ENCODE measurements around the gene SPATS2L.
A peak's percentile ranks its signal among the peaks of the same experiment; 100 is the strongest.

SPATS2L gene

DNA sequence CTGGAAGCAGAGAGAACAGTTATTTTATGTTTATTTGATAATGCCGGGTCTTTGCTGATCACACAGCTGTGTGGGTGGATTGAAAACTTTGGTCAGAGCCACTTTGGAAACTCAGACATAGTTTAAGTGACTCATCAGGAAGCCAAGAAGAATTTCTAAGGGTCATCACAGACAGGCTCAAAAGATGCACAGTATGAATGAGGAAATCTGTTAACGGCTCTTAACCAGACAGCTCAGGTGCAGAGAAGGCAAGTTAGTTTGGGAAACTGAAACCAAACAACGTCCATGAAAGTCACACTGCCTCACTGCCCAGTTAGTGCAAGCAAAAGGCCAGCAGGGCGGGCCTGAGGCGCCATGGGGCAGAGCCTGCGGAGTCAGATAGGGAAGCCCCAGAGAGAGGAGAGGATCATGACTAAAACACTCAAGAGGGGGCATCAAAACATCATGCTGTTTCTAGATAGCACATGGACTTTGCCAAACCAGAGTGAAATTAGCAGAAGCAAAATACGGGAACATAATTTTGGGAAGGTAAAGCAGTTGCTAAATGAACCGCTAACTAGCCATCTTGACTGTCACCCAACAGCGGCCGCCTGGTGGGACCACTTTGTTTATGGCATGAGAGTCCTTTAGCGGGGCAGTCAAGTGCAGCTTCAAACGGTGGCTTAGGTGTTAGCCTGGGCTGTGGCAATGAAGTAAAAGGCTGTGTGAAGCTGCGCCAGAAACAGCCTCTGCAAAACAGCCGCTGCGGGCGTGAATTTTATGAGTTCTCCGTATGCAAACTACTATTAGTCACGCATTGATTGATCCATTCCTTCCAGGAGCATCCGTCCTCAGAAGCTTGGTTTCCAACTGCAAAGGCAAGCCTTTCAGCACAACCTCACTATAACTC, 102.2 kb downstream of the SPATS2L start:
- peak; percentile 20 for DNase-seq (ENCODE audit: low read depth, low spot score)

DNA sequence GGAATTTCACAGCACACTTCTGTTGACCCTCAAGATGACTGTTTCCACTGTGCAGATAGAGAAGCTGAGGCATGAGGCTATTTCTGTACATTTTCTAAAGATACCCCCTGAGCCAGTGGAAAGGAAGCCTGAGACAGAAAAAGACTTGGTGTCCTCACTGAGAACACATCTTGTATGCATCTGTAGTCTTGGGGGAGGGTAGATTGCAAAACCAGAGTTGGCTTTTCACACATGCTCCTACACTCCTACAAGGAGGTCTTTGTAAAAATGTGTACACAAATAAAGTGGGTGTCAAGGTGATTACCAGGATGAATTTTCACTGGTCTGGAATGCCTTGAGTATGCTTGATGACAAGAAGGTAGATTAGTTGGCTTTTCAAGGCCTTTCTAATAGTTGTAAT, 105.3 kb downstream of the SPATS2L start:
- no peak for DNase-seq (ENCODE audit: low read depth, low spot score)

DNA sequence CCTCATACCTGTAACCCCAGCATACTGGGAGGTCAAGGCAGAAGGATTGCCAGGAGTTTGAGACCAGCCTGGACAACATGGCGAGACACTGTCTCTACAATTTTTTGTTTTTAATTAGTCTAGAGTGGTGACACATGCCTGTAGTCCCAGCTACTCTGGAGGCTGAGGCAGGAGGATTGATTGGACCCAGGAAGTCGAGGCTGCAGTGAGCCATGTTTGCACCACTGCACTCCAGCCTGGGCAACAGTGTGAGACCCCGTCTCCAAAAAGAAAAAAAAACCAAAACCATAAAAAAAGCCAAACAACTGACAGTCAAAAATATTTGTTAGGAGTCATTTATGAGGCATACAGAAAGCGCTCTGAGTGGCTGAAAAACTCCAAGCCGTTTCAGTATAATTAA, 107.9 kb downstream of the SPATS2L start:
- DNase-seq (ENCODE audit: low read depth, low spot score) = no peak

DNA sequence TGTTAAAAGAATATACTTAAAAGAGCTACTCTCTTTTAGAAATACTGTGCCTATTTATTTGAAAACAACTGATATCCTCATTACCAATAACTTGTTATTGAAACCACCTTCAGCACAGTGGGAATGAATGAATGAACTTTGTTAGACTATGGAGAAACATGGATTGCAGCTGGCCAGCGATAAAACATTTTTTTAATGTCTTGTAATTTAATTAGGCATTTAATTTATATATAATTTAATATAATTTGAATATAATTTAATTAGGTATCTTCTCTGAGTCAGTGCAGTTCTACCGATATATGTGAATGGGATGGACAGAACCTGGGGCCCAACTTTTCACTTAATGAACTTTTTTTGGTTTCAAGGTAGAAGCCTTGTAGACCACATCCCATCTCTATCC, 109.0 kb downstream of the SPATS2L start:
- no peak for DNase-seq (ENCODE audit: low read depth, low spot score)

DNA sequence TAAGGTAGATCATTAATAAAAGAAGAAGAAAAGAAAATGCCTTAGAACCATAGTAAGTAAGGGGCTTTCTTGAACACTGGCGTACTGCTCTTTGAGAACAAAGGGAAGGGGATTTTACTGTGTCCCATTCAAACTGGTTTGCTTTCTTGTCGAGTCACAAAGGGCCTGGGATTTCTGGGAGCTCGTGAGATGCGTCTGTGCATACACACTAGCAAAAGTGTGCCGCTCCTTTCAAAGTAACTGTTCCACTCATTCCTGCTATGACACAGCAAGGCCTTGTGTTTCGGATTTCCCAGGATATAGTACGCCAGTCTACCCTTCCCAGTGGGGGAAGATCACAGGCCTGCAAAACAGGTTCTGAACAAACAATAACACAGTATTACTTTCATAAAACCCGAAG, 110.4 kb downstream of the SPATS2L start:
- DNase-seq (ENCODE audit: low read depth, low spot score) = peak; percentile 22

DNA sequence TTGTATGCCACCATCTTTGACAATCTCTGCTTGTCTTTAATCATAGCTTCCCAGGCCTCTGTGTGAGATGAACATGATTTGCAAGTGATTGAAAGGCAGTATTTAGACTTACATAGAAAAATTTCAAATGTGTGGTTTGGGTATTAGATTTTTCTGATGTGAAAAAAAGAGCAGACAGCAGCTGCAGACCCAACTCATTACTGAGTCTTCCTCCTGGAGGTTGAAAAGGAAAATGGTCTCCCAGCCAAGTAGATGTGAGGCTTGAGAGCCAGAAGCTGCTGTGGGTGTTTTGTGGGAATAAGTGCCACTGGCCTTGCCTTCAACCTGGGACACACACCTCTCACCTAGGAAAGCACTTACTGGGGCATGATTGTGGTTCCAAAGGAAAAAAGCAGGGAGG, 110.9 kb downstream of the SPATS2L start:
- peak; percentile 14 for DNase-seq (ENCODE audit: low read depth, low spot score)

DNA sequence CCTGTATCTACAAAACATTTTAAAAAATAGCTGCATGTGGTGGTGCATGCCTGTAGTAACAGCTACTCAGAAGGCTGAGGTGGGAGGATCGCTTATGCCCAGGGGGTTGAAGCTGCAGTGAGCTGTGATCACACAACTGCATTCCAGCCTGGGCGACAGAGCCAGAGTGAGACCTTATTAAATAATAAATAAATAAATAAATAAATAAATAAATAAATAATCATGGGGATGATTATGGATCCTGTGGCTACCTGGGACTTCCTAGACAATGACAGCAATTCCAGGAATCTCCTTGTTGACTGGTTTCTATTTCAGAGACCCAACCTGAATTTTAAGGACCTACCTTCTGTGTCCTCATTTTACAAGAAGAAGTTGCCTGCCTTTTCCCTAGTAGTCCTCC, 111.9 kb downstream of the SPATS2L start:
- DNase-seq (ENCODE audit: low read depth, low spot score) = peak; percentile 20

DNA sequence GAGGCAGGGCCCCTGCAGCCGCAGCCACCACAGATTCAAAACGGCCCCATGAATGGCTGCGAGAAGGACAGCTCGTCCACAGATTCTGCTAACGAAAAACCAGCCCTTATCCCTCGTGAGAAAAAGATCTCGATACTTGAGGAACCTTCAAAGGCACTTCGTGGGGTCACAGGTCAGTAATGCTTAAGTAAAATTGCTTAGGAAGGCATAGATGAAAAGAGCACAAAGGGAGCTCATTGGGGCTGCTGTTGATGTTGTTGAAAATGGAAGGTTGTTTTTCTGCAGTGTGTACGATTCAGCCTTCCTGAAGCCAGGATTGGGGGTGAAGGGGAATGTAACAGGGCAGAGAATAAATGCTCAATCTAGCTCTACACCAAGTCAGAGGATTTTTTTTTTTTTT, 112.8 kb downstream of the SPATS2L start:
- no peak for DNase-seq (ENCODE audit: low read depth, low spot score)

DNA sequence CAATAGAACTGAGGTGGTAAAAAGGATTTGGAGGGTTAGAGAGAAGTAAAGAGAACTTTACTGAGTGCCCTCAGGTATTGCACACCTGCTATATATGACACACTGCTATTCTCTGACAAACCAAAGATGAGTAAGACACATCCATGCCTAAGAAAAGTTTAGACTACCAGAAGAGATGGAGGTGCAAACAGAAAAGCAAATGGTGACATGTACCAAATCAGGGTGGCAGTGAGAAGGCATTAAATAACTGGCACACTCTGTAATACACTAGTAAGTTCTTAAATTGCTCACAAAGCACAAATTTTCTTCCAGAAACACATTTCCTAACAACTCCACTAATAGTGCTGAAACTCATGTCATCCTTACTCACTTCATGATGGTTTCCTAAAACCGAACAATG, 114.8 kb downstream of the SPATS2L start:
- no peak for DNase-seq (ENCODE audit: low read depth, low spot score)

DNA sequence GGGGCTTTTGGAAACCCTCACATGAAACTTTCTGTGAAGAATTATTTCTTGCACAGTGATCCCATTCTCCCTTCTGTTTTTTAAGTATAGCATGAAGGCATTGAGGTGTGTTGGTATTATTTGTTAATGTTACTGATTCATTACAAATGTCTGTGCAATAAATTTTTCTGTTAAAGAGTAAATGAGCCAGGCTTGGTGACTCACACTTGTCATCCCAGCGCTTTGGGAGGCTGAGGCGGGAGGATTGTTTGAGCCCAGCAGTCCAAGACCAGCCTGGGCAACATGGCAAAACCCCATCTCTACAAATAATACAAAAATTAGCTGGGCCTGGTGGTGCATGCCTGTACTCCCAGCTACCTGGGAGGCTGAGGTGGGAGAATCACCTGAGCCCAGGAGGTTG, 115.6 kb downstream of the SPATS2L start:
- DNase-seq (ENCODE audit: low read depth, low spot score) = no peak

DNA sequence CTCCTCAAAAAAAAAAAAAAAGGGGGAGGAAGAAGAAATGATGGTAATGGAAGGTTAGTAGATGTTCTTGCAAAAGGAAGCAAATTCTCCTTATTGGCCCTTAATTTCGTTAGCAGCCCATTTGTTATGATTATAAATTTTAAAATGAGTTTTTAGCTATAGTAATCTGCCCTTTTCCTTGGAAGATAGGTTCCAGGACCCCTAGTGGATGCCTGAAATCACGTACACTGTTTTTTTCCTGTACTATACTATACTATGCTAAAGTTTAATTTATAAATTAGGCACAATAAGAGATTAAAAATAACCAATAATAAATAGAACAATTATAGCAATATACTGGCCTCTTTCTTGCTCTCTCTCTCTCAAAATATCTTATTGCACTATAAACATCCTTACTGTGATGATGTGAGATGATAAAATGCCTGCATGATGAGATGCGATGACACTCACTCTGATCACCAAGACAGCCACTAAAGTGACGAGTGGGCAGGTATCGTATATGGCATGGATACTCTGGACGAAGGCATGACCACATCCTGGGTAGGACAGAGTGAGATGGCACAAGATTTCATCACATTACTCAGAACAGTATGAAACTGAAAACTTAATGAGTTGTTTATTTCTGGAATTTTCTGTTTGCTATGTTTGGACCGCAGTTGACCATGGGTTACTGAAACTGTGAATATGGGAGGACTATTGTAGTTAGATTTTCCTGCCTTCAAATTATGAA, 116.2 kb downstream of the SPATS2L start:
- no peak for DNase-seq (ENCODE audit: low read depth, low spot score)

DNA sequence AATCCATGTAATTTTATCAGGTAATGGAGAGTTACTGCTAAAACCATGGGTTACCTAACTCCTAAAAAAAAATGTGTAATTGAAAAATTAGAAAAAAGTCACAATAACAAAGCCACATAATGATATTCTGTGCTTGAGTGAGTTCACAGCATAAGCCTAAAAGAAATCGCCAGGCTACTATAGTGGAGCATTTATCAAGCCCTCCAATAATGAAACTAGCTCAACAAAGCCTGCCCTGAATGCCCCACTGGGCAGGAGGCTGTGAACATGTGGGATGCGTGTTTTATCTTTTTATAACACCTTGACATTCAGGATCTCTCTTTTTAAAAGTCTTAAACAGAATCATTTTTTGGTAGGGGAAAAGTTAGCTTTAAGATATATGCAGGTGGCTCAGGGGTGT, 117.0 kb downstream of the SPATS2L start:
- no peak for DNase-seq (ENCODE audit: low read depth, low spot score)

DNA sequence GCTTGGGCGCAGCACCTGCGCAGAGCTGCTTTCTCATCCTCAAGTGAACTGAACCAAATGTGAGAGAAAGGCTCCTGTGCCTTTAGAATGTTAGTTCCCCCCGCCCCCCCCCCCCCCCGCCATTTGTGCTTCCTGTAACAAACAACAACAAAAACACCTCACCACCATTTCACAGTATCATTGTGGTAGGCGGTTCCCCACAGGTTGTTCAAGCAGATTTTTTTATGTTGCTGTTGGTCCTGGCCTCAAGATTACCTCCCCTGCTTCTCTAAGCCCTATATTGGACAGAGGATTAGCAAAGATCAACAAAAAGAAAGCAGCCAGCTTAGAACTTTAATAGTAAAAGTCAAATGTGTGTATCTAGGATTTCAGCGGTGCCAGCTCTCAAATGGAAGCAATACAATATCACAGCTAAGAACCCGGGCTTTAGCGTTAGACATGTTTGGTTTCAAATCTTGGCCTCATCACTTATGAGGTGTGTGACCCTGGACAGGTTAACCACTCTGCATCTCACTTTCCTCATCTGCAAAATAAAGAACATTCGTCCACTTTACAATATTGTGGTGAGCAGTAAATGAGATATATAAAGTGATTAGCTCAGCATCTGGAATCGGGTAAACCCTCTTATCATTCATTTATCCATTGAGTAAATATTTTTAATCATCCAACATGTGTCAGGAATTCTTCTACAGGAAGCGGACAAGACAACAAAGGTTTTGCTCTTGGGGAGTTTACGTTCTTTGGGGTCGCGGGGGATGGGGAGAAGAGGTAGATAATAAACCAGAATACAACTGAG, 118.7 kb downstream of the SPATS2L start:
- no peak for DNase-seq (ENCODE audit: low read depth, low spot score)

DNA sequence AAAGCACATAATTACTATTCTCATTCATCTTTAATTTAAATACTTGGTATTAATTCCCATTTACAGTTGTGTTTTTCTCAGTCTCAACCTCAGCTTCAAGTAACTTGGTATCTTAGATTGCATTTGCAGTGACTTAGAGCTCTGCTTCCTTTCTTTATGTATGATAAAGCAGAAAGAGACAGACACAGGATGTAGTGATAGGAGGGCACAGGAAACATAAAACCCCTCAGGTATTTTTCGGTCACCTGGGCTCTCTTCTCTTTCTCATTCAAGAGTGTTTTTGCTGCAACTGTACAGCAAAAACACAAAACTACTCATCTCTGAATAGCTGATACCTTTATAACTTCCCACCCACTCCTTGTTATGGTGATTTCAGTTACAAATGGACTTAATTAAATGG, 120.3 kb downstream of the SPATS2L start:
- no peak for DNase-seq (ENCODE audit: low read depth, low spot score)

DNA sequence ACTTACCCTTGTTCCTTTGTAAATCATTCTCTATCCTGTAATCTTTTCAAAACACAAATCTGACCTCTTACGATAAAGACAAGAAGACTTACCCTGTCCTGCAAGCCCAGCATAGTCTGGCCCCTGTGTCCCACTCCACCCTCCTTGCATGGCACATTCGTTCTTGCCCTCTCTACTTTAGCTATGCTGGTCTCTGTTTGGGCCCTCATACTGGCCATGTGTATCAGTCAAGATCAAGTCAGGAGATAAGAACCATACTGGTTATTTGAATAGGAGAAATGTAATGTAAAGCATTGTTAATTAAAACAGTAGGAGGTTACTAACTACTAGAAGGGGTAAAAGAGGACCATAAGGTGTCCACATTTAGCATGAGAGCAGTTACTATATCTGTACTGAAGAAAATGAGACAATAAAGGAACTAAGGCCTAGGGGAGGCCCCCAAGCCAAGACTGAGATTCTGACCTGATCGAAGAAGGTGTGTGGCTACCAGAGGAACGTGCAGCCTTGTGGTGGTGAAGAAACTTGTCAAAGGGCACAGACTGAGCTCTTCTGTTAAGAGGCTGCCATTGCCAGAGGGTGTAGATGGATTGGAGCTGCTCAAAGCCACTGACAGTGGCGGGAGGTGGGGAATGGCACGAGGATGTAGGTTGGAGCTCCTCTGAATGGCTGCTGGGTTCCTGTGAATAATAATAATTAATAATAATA, 122.6 kb downstream of the SPATS2L start:
- DNase-seq (ENCODE audit: low read depth, low spot score) = no peak

DNA sequence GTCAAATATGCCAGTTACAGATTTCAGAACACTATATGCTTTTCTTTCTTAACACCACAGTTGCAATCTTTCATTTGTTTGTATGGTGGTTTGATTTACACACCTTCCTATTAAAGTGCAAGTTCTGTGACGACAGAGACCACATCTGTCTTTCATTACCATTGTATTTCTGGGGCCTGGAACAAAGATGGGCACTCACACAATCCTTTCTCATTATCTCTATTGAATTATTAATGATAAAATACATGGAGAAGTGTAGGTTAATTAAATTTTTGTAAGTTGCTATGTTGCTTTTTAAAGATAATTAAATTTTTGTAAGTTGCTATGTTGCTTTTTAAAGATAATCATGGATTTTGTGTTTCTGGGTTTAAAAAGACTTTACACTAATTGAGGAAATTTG, 123.5 kb downstream of the SPATS2L start:
- no peak for DNase-seq (ENCODE audit: low read depth, low spot score)

DNA sequence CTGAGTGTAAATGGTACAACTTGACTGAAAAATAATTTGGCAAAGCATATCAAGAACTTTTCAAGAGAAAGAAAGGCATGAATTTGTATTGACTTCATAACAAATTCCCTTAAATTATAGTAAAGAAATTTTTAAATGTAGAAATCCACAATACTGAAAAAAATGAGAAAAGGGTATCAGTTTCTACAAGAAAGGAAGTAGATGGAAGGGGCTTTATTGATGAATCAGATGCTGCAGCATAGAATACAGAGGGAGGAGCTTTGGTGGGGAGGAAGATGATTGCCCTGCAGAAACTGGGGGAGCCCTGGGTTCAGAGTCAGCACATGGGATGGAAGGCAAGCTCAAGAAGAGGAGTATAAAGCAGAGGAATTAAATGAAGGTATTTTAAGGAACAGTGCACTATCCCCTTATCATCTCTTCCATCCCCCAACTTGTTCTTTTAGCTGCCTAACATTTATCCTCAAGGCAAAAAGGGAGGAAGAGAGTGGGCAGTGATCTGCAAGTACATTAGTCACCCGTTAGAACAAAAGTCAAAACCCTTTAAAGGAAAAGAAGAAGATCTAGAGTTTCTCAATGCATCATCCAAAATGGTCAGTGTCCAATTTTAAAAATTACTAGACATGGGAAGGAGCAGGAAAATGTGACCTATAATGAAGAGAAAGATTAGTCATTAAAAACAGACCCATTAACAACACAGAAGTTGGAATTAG, 125.7 kb downstream of the SPATS2L start:
- DNase-seq (ENCODE audit: low read depth, low spot score) = no peak

DNA sequence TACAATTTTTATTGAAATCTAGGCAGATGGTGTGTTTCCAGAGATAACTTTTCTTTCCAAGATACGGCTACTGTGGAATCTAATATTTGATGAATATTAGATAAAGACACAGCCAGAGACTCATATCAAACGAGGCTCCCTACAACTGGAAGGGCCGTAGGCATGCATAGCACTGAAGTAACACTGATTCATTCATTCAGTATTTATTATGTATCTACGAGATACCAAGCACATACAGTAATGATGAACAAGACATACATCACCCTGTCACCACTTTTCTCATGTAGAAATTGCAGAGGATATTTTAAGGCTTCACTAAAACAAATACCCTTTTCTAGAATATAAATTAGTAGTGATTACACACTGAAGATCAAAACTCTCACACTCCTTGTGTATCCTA, 128.9 kb downstream of the SPATS2L start:
- no peak for DNase-seq (ENCODE audit: low read depth, low spot score)

DNA sequence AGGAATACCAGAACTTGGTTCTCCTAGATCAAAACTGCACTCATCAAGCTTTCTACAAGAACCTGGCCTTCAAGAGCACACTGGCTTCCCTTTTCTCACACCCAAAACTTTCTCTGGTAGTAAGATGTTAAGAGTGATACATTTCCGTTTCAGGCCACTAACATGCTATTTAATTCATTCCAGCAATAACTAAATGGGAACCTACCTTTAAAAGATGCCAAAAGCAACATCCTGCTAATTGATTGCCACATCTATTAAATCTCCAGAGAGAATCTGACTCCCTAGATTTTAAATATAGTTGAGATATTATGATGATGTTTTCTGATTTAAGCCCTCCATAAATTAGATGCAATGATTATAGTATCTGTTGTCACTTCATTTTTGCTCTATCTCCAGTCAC, 131.8 kb downstream of the SPATS2L start:
- DNase-seq (ENCODE audit: low read depth, low spot score) = no peak

DNA sequence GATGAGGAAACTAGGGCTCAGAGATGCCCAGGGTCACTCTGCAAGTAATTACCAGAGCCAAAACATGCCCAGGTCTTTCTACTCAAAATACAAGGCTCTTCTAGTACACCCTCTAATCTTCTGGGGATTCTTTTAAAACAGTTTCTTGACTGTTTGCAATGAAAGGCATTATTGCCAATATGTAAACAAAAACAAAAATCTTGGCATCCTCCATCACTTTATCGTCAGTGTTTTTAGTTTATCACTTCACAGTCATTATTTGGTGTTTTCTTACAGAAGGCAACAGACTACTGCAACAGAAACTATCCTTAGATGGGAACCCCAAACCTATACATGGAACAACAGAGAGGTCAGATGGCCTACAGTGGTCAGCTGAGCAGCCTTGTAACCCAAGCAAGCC, 132.4 kb downstream of the SPATS2L start:
- DNase-seq (ENCODE audit: low read depth, low spot score) = no peak

DNA sequence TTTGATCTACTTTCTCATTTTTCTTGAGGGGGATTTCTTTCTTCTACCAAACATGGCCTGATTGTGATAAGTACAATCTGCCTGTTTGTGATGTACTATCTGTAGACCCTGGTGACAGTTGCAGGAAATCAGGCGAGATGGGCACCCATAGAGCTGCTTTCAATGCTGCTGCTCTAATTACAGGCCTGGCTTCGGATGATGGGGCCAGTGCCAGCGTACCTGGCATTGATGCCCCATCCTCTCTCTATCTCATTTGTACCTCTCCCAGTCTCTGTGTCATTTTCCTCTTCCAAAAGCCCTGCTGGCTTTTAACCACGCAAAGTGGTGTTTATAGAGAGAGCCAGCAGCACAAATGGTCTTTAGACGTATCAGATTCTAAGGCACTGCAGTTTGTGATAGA, 133.5 kb downstream of the SPATS2L start:
- DNase-seq (ENCODE audit: low read depth, low spot score) = no peak
